ENCODE measurements around the gene MYLK4. TPM values are rescaled to one million over a fixed set of nuclear protein-coding genes. Genes with fewer than 3 reads are reported as not detected.

Gene MYLK4
- total RNA-seq, 2 donors from 2014 or later: 1.0 to 3.6 TPM

DNA sequence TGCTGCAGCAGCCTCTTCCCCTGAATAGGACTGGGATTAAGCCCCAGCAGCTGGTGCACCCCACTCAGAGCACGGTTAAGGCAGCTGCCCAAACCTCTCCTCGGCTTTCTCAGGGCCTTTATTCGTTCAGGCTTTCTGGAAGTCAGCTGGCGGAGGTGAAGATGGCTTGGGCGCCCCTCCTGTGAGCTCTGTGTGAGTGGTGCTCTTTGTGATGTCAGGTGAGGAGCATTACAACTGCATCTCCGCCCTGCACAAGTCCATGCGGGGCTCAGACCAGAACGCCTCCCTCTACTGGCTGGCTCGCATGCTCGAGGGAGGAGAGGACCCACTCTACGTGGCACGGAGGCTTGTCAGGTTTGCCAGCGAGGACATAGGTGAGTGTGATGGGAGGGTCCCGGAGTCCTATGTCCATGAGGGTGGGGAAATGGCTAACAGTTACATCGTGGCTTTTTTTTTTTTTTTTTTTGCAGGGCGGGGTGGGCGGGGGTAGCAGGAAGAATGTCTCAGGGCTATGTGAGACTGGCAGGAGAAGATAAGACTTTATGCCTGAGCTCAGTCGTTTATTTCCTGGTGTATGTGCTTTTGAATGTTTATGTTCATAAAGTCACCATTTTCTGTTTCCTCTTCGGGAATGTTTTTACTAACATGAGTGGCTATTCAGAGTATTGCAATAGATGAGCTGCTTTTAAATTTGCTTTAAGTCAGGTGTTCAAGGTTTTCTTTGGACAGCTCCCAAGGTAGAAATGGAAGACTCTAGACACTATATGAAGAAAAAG lies 32.7 kb upstream of the MYLK4 start:
- Histone ChIP-seq H3K9me3 (no peaks in the 10 kb centered on the region), H3K4me1 (no peaks in the 10 kb centered on the region), H3K27me3 (no peaks in the 10 kb centered on the region), H3K36me3 (peaks cover 20% of the 10 kb centered on the region), H3K4me3 (no peak overlapping the region), H3K27ac (no peak overlapping the region)
- DNase-seq (ENCODE audit: low spot score): no peak
- TF ChIP-seq, protein P1, sequence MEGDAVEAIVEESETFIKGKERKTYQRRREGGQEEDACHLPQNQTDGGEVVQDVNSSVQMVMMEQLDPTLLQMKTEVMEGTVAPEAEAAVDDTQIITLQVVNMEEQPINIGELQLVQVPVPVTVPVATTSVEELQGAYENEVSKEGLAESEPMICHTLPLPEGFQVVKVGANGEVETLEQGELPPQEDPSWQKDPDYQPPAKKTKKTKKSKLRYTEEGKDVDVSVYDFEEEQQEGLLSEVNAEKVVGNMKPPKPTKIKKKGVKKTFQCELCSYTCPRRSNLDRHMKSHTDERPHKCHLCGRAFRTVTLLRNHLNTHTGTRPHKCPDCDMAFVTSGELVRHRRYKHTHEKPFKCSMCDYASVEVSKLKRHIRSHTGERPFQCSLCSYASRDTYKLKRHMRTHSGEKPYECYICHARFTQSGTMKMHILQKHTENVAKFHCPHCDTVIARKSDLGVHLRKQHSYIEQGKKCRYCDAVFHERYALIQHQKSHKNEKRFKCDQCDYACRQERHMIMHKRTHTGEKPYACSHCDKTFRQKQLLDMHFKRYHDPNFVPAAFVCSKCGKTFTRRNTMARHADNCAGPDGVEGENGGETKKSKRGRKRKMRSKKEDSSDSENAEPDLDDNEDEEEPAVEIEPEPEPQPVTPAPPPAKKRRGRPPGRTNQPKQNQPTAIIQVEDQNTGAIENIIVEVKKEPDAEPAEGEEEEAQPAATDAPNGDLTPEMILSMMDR (IDR thresholded peaks at IDR 0.05): no peak

GRCh38 chr6:2782825-2783187 lies 32.1 kb upstream of the MYLK4 start:
- H3K36me3 ChIP-seq: peaks cover 18% of the 10 kb centered on the region
- H3K4me1 ChIP-seq: no peaks in the 10 kb centered on the region
- H3K27ac ChIP-seq: no peak overlapping the region
- H3K27me3 ChIP-seq: no peaks in the 10 kb centered on the region
- DNase-seq (ENCODE audit: low spot score): no peak
- no peaks in the 10 kb centered on the region for H3K9me3 ChIP-seq
- no peak overlapping the region for H3K4me3 ChIP-seq
- TF ChIP-seq, protein P1 (IDR thresholded peaks at IDR 0.05): no peak

DNA sequence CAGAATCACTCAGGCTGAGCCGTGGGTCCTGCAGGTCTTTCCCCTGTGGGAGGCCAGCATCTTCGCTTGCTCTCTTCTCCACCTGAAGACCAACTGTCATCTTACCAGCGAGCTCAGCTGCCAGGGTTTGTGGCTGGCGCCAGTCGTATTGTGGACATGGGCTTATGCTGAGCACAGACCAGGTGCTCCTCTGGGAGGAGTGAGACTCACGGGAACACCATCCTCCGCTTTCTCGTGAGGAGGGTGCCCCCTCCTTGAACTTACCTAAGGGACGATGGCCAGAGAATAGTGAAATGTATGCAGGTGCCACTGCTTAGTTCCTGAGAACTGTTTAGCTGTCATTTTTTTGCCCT lies 31.6 kb upstream of the MYLK4 start:
- TF ChIP-seq, protein P1 (IDR thresholded peaks at IDR 0.05): no peak
- Histone ChIP-seq H3K4me3 (no peak overlapping the region), H3K36me3 (peaks cover 16% of the 10 kb centered on the region), H3K27ac (no peak overlapping the region), H3K4me1 (no peaks in the 10 kb centered on the region), H3K27me3 (no peaks in the 10 kb centered on the region), H3K9me3 (no peaks in the 10 kb centered on the region)
- no peak for DNase-seq (ENCODE audit: low spot score)

- TF ChIP-seq, protein P1 (IDR thresholded peaks at IDR 0.05): no peak
- no peaks in the 10 kb centered on the region for H3K27me3 ChIP-seq
- peaks cover 16% of the 10 kb centered on the region for H3K36me3 ChIP-seq
- H3K4me3 ChIP-seq: no peak overlapping the region
- H3K4me1 ChIP-seq: no peaks in the 10 kb centered on the region
- no peak for DNase-seq (ENCODE audit: low spot score)
- no peaks in the 10 kb centered on the region for H3K9me3 ChIP-seq
- no peak overlapping the region for H3K27ac ChIP-seq
Measured at GRCh38 chr6:2781685-2782355, 31.1 kb upstream of the MYLK4 start.

DNA sequence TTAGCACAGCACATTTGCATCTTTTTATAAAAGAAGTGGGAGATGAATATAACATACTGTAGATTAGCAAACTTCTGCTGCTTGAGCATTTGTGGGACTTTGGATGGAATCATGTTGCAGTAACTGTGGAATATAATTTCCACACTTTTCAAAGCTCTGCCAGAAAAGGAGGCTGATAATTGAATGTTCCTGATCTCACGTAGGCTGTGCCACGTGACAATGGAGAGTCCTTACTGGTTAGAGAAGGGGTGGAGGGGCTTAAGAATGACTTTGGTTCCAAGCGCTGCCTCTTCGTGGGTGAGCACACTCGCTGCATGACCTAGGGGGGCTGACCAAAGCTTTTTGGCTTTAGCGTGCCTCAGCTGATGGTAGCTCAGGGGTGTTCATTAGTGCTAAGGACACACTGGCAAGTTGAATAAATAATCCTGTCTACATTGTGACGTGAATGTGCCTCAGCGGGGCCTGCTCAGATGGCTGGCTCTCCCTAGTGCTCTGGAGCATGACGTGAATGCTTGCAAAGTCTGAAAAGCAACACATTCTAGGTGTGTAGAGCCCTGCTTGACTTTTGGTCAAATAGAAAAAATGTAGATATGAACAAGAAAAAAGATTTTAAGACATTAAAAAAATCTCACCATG lies 29.5 kb upstream of the MYLK4 start:
- no peaks in the 10 kb centered on the region for H3K27me3 ChIP-seq
- H3K4me1 ChIP-seq: no peaks in the 10 kb centered on the region
- H3K36me3 ChIP-seq: peaks cover 16% of the 10 kb centered on the region
- no peak for DNase-seq (ENCODE audit: low spot score)
- H3K4me3 ChIP-seq: no peak overlapping the region
- H3K9me3 ChIP-seq: no peaks in the 10 kb centered on the region
- H3K27ac ChIP-seq: no peak overlapping the region
- TF ChIP-seq, protein P1 (IDR thresholded peaks at IDR 0.05): no peak
